ENCODE results near the gene MS4A10.

DNA sequence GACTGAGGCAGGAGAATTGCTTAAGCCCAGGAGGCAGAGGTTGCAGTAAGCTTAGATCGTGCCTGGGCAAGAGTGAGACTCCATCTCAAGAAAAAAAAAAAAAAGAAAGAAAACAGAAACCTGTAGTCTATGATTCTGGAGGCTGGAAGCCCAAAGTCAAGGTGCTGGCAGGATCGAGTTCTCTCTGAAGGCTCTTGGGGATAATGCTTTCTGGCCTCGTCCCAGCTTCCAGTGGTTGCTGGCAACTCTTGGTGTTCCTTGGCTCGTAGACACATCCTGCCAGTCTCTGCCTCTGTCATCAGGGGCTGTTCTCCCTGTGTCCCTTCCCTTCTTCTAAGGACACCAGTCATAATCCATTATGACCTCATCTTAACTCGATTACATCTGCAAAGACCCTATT lies 40.0 kb downstream of the MS4A10 start:
- TF ChIP-seq, protein P1, sequence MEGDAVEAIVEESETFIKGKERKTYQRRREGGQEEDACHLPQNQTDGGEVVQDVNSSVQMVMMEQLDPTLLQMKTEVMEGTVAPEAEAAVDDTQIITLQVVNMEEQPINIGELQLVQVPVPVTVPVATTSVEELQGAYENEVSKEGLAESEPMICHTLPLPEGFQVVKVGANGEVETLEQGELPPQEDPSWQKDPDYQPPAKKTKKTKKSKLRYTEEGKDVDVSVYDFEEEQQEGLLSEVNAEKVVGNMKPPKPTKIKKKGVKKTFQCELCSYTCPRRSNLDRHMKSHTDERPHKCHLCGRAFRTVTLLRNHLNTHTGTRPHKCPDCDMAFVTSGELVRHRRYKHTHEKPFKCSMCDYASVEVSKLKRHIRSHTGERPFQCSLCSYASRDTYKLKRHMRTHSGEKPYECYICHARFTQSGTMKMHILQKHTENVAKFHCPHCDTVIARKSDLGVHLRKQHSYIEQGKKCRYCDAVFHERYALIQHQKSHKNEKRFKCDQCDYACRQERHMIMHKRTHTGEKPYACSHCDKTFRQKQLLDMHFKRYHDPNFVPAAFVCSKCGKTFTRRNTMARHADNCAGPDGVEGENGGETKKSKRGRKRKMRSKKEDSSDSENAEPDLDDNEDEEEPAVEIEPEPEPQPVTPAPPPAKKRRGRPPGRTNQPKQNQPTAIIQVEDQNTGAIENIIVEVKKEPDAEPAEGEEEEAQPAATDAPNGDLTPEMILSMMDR (IDR thresholded peaks at IDR 0.05; ENCODE audit: low read depth, low read length), result no peak
- TF ChIP-seq, protein P2, sequence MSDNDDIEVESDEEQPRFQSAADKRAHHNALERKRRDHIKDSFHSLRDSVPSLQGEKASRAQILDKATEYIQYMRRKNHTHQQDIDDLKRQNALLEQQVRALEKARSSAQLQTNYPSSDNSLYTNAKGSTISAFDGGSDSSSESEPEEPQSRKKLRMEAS (IDR thresholded peaks at IDR 0.05; ENCODE audit: low read depth, low read length), result no peak
- TF ChIP-seq POLR2A (IDR thresholded peaks at IDR 0.05; ENCODE audit: extremely low read depth, insufficient read length), result no peak
